Measurements from ENCODE around the gene CDPF1.
"Not testable (repeated sequence)": the region's sequence is repeated elsewhere in the genome, so short reads cannot be mapped to it uniquely, and the experiment has no call there.

Gene CDPF1

GRCh38 chr22:46224044-46224897, 25.8 kb downstream of the CDPF1 start:
- DNase-seq: no peak

- DNase-seq: no peak
Observed at GRCh38 chr22:46220921-46221320, 29.2 kb downstream of the CDPF1 start.

- DNase-seq: no peak
Observed at GRCh38 chr22:46219636-46220035, 30.5 kb downstream of the CDPF1 start.

GRCh38 chr22:46214616-46215015, 35.5 kb downstream of the CDPF1 start:
- no peak for DNase-seq

GRCh38 chr22:46214149-46214548, 35.9 kb downstream of the CDPF1 start:
- DNase-seq: no peak

GRCh38 chr22:46213052-46213451, 37.0 kb downstream of the CDPF1 start:
- DNase-seq: no peak

- no peak for DNase-seq
Observed at GRCh38 chr22:46212195-46212594, 37.9 kb downstream of the CDPF1 start.

GRCh38 chr22:46209262-46209661, 40.8 kb downstream of the CDPF1 start:
- DNase-seq: no peak

- DNase-seq: no peak
Observed at GRCh38 chr22:46203601-46203980, 46.5 kb downstream of the CDPF1 start.

GRCh38 chr22:46202897-46203600, 47.0 kb downstream of the CDPF1 start:
- DNase-seq: no peak

GRCh38 chr22:46201059-46201757, 48.9 kb downstream of the CDPF1 start:
- DNase-seq: no peak

GRCh38 chr22:46198806-46199205, 51.3 kb downstream of the CDPF1 start:
- DNase-seq: not testable (repeated sequence)

GRCh38 chr22:46198274-46198673, 51.8 kb downstream of the CDPF1 start:
- no peak for DNase-seq

GRCh38 chr22:46196278-46196677, 53.8 kb downstream of the CDPF1 start:
- no peak for DNase-seq

- no peak for DNase-seq
Observed at GRCh38 chr22:46195487-46196165, 54.5 kb downstream of the CDPF1 start.

Measured in activated gamma-delta T cell treated with Interleukin-2 at 50 U/mL for 16 hours (primary cell).